K562 (cell line): ENCODE results near the gene B3GALNT1. TPM values are rescaled to one million over a fixed set of nuclear protein-coding genes. Genes with fewer than 3 reads are reported as not detected.

ENCODE experiments used
- ATAC-seq: fragments of 200-7000 bp; cut with Tn5 transposase; 3 replicates; pipeline ENCODE4 v1.9.1; 2020; ENCODE audit warnings: moderate library complexity
- BruUV-seq: library from RNA; stranded (reverse); fragments of 400-500 nt; replicated peaks from 2 replicates; lab custom pipeline; 2021; lab: Mats Ljungman, UMichigan
- CTCF ChIA-PET: fragments of 300-600 bp; formaldehyde crosslinking; extraction: SDS; loops from one replicate; lab custom pipeline; 2021; ENCODE audit warnings: low intra/inter-chr PET ratio; lab: Yijun Ruan, JAX
- POLR2A ChIA-PET: fragments of 300-600, 350-650 bp; sonication (Branson Sonifier 250); formaldehyde crosslinking; extraction: SDS; loops from one replicate; lab custom pipeline; 2021; ENCODE audit warnings: antibody characterized with exemption, inconsistent platforms; lab: Yijun Ruan, JAX
- DNase-seq, 4 experiments: peaks; one replicate each; pipeline versions ENCODE4 v3.0.0 to v3.0.0-alpha.2; 2011 to 2018; ENCODE audit warnings: low spot score in 3 of 4, mixed read lengths in 3 of 4; ENCODE audit errors: extremely low read depth in 1 of 4
- FAIRE-seq: peaks from 2 replicates; lab custom pipeline; 2011; peaks lifted over from hg19 to GRCh38; lab: Jason Lieb, UNC
- H2AFZ ChIP-seq: 2 replicates; pipeline ENCODE4 v1.6.0; 2011; ENCODE audit warnings: low read depth, low read length, control low read depth, inconsistent platforms
- H3K27ac ChIP-seq: fragments of 200-600 bp; 3 replicates; pipeline ENCODE4 v1.8.0; 2011; ENCODE audit warnings: low read depth, mild to moderate bottlenecking, control low read depth, inconsistent platforms, low read length, moderate library complexity, mixed read lengths; ENCODE audit errors: extremely low read depth
- H3K27me3 ChIP-seq, 2 experiments: fragments of 300-600 bp in 1 of 2; 2 replicates in 1 of 2; 3 replicates in 1 of 2; pipeline versions ENCODE4 v1.6.0 to v1.8.0; 2011; ENCODE audit warnings: inconsistent platforms in 2 of 2, low read length in 2 of 2, mild to moderate bottlenecking in 1 of 2, mixed read lengths in 1 of 2, moderate library complexity in 1 of 2; ENCODE audit not compliant: control insufficient read depth in 2 of 2, insufficient read depth in 2 of 2
- H3K36me3 ChIP-seq: fragments of 300-600 bp; 3 replicates; pipeline ENCODE4 v1.8.0; 2011; ENCODE audit warnings: mild to moderate bottlenecking, low read length, inconsistent platforms; ENCODE audit not compliant: control insufficient read depth, insufficient read depth
- H3K4me1 ChIP-seq, 2 experiments: fragments of 200-600 bp in 1 of 2; replicated peaks in 1 of 2; 2 replicates in 1 of 2; 3 replicates in 1 of 2; pipeline versions ENCODE4 v1.5.1 to v1.8.0; 2011; ENCODE audit warnings: inconsistent platforms in 2 of 2, low read length in 2 of 2, mild to moderate bottlenecking in 1 of 2, mixed read lengths in 1 of 2, moderate library complexity in 1 of 2; ENCODE audit not compliant: control insufficient read depth in 2 of 2, insufficient read depth in 2 of 2
- H3K4me2 ChIP-seq: 2 replicates; pipeline ENCODE4 v1.6.1; 2011; ENCODE audit warnings: low read length, control low read depth, inconsistent platforms, mixed read lengths; ENCODE audit not compliant: insufficient read depth
- H3K4me3 ChIP-seq: fragments of 200-600 bp; sonication (generic), shearing (Covaris generic); 2 replicates; pipeline ENCODE4 v1.5.1; 2016; ENCODE audit warnings: control low read depth, inconsistent platforms
- H3K79me2 ChIP-seq: fragments of 200-600 bp; 3 replicates; pipeline ENCODE4 v1.8.0; 2011; ENCODE audit warnings: low read length, inconsistent platforms; ENCODE audit not compliant: control insufficient read depth, insufficient read depth
- H3K9ac ChIP-seq, 2 experiments: 2 replicates each; pipeline versions ENCODE4 v1.6.0 to v1.6.1; 2011; ENCODE audit warnings: low read depth in 2 of 2, low read length in 2 of 2, control low read depth in 1 of 2, inconsistent platforms in 1 of 2, mild to moderate bottlenecking in 1 of 2, mixed read lengths in 1 of 2; ENCODE audit not compliant: insufficient read depth in 1 of 2
- H3K9me1 ChIP-seq: one replicate; pipeline ENCODE4 v1.6.0; 2011; ENCODE audit warnings: inconsistent platforms, mild to moderate bottlenecking, low read length, moderate library complexity; ENCODE audit not compliant: control insufficient read depth, insufficient read depth
- H3K9me3 ChIP-seq: replicated peaks from 2 replicates; pipeline ENCODE4 v1.5.1; 2011; ENCODE audit warnings: low read depth, low read length, inconsistent platforms; ENCODE audit not compliant: control insufficient read depth, insufficient read depth
- H4K20me1 ChIP-seq: replicated peaks from 2 replicates; pipeline ENCODE4 v1.6.1; 2011; ENCODE audit warnings: low read length, inconsistent platforms, mixed read lengths; ENCODE audit not compliant: control insufficient read depth, insufficient read depth
- ARID1B ChIP-seq: fragments of 450-650 bp; IDR thresholded peaks from 2 replicates; pipeline ENCODE4 v1.6.1; 2016; ENCODE audit warnings: antibody characterized with exemption, mild to moderate bottlenecking, inconsistent platforms
- HCFC1 ChIP-seq: IDR thresholded peaks from 2 replicates; pipeline ENCODE4 v1.6.1; 2012; ENCODE audit warnings: low read depth, low read length, improper control_type of control experiment
- NR0B1 ChIP-seq: fragments of 450-650 bp; IDR thresholded peaks from one replicate; pipeline ENCODE4 v1.6.1; 2018; ENCODE audit warnings: mild to moderate bottlenecking, moderate library complexity; ENCODE audit not compliant: partially characterized antibody
- PATZ1 ChIP-seq: fragments of 250-450 bp; sonication (Bioruptor Pico); IDR thresholded peaks from 2 replicates; pipeline ENCODE4 v1.5.0; 2020; ENCODE audit warnings: mild to moderate bottlenecking, borderline replicate concordance
- POLR2AphosphoS5 ChIP-seq: IDR thresholded peaks from 2 replicates; pipeline ENCODE4 v1.6.1; 2011; ENCODE audit warnings: mild to moderate bottlenecking, low read depth, low read length, moderate library complexity; ENCODE audit not compliant: control insufficient read depth, insufficient read depth
- U2AF2 ChIP-seq: fragments of 200-400 bp; formaldehyde crosslinking; optimal IDR thresholded peaks from 2 replicates; pipeline ENCODE3; 2017; ENCODE audit warnings: low read depth, mild to moderate bottlenecking, low read length
- ZNF75A ChIP-seq: fragments of 450-650 bp; formaldehyde crosslinking; IDR thresholded peaks from 2 replicates; pipeline ENCODE4 v1.4.0; 2020; ENCODE audit warnings: mild to moderate bottlenecking
- WGBS: fragments of 100-300 bp; shearing (Covaris generic); methylation state at CpG from one replicate; pipeline ENCODE4 v1.1.6; 2016; ENCODE audit warnings: low coverage, mixed read lengths; ENCODE audit not compliant: insufficient coverage; ENCODE audit errors: missing lambda C conversion rate; 5-methylcytosine and 5-hydroxymethylcytosine counted together
- in situ Hi-C: fragments of 300-500 bp; cut with MboI; formaldehyde crosslinking; loops from 4 replicates; pipeline ENCODE4 v1.15.0; 2018; ENCODE audit warnings: inconsistent platforms, mixed read lengths
- intact Hi-C: fragments of 100-400 bp; cut with micrococcal nuclease; formaldehyde crosslinking; loops from 2 replicates; pipeline ENCODE4 v1.14.2; 2022
- polyA plus RNA-seq, 8 experiments: library from polyadenylated mRNA; depleted of rRNA in 4 of 8; stranded (reverse) in 5 of 8; unstranded in 3 of 8; fragments of >200 nt; fragmentation: Nextera tagmentation in 2 of 8; fragmentation: Illumina TruSeq in 1 of 8; extraction: Ambion mirVana in 2 of 8; extraction: Trizol in 1 of 8; gene quantifications; 2 replicates each; pipeline versions ENCODE4 v1.2.1 to v1.2.3, GENCODE V29; 2011 to 2014; ENCODE audit warnings: inconsistent platforms in 1 of 8, missing spikeins in 1 of 8
- total RNA-seq, 7 experiments: library from RNA; depleted of rRNA in 6 of 7; stranded (reverse); fragments of >200 nt in 6 of 7; fragmentation: Illumina TruSeq in 2 of 7; extraction: Trizol in 2 of 7; gene quantifications; 2 replicates each; pipeline versions ENCODE4 v1.2.1 to v1.2.3, GENCODE V29; 2011 to 2021; ENCODE audit warnings: low replicate concordance in 1 of 7

The B3GALNT1 gene
- total and polyA plus RNA-seq, 9 of the 15 experiments (the other 6 are each of a cell fraction or from before 2014, with no cell fraction given), result 0.53 to 2.0 (median 1.2) TPM

- H2AFZ ChIP-seq, result no peak overlapping the region
- no peaks in the 10 kb centered on the region for H4K20me1 ChIP-seq
- WGBS, result 11% methylated on average over 1 of the region's 1 CpG
- no peak overlapping the region for H3K4me2 ChIP-seq
- ChIA-PET POLR2A (no interaction called here), CTCF (no interaction called here)
- intact Hi-C loops, result no loop called here
- no TSS peak for BruUV-seq
- H3K4me3 ChIP-seq, result no peak overlapping the region
- H3K9me1 ChIP-seq, result no peaks in the 10 kb centered on the region
- H3K4me1 ChIP-seq, result peaks cover 0 to 10% of the 10 kb centered on the region in 2 experiments; a peak in 2 of 5 replicates
- no peak for FAIRE-seq
- H3K36me3 ChIP-seq, result no peaks in the 10 kb centered on the region
- no peak overlapping the region for H3K9ac ChIP-seq
- ATAC-seq, result no peak
- no peak for DNase-seq
- H3K9me3 ChIP-seq, result no peaks in the 10 kb centered on the region
- TF ChIP-seq POLR2AphosphoS5 (no peak), NR0B1 (no peak), PATZ1 (CRISPR knock-in tag) (no peak), U2AF2 (no peak), ZNF75A (CRISPR knock-in tag) (no peak), HCFC1 (no peak), ARID1B (no peak)
- H3K27me3 ChIP-seq, result peaks cover 6 to 15% of the 10 kb centered on the region in 2 experiments; a peak in 3 of 5 replicates
- H3K27ac ChIP-seq, result no peak overlapping the region
- H3K79me2 ChIP-seq, result no peaks in the 10 kb centered on the region
- in situ Hi-C loops, result no loop called here
Measured at GRCh38 chr3:161108840-161109239, 3.7 kb upstream of the B3GALNT1 start.
